ENCODE measurements around the gene RICTOR.

RICTOR gene

DNA sequence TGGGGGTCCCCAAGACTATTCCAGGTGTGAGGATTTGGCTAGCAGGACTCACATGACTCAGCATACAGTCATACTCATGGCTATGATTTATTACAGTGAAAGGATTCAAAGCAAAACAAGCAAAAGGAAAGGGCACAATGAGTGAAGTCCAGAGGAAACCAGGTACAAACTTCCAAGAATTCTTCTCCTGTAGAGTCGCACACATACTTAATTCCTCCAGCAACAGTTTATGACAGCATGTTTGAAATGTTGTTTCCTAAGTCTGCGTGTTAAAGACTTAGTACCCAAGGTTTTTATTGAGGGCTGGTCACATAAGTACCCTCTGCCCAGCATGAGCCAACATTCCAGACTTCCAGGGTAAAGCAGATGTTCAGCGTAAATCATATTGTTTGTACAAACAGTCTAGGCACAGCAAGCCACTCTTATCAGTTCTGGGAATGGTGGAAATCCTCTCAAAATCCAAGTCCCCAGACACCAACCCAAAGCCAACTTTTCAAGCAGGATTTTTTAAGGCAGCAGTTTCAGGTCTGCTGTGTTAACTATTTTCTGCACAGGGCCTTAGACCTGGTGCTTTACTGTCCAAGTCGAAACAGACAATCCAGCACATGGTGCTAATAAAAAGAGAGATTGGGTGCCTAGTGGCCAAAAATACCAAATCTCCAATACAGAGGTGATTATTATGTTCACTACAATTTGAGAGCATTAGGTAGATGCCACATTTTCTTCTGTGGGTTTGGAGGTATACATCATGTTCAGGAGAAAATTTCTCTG is 18.6 kb upstream of the RICTOR start:
- DNase-seq = no peak

DNA sequence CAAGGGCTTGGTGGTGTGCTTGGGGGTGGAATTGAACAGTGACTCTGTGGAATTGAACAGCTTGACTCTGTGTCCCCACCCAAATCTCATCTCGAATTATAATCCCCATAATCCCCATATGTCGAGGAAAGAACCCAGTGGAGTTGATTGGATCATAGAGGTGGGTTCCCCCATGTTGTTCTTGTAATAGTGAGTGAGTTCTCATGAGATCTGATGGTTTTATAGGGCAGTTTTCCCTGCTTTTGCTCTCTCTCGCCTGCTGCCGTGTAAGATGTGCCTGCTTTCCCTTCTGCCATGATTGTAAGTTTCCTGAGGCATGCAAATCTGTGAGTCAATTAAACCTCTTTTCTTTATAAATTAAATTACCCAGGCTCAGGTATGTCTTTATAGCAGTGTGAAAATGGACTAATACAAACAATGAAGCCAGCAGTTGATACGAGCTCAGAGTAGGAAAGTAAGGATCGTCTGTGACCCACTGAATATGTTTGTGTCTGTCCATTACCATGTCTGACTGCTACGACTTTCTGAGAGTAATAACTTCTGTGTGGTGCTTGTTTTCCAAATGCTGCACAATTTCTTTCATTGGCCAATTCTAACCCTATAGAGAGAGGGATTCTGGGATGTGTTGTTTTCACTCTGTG is 17.9 kb upstream of the RICTOR start:
- no peak for DNase-seq

GRCh38 chr5:39083968-39084367 is 9.8 kb upstream of the RICTOR start:
- no peak for DNase-seq

- no peak for DNase-seq
Observed at GRCh38 chr5:39082995-39083394, 8.8 kb upstream of the RICTOR start.

DNA sequence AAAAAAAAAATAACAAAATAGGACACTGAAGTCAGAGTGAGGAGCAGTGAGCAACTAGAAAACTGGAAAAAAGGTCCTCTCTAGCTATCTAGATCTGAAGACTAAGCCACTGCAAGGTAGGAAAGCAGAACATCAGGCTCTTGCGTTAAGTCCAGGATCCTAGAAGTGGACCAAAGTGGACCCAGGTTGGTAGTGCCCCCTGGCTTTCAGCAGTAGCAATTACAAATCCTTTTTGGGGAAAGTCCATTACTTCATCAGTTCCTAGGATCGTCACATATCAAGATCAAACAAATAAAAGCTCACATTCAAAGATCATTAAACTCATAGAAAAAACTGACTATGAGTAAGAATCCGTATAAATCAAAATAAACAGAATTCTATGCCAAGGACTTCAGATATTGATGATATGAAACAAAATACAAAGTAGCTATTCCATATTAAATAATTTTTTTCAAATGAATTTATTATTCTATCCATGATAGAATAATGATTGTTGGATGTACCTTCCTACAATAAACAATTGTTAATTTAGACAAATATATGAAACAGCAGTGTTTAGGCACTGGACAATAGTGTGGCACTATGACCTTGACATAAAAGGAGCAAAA is 6.5 kb upstream of the RICTOR start:
- peak; percentile 38 for DNase-seq

DNA sequence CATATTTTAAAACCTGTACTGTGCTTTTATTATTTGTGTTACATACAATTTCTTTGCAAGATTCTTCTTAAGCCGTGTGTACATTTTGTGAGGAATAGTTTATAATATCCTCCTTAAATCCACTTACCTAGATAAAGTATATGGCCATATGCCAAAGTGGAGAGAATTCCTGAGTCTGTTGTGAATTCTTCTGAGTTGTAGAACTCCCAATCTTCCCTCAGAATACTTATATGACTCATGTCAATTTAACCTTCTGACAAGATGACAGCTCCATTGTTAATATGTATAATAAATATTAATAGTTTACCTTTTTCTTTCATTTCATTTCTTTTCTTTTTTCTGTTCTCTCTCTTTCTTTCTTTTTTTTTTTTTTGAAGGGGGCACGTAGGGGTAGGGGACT is 6.0 kb upstream of the RICTOR start:
- DNase-seq = no peak

GRCh38 chr5:39079147-39079546 is 4.9 kb upstream of the RICTOR start:
- no peak for DNase-seq

DNA sequence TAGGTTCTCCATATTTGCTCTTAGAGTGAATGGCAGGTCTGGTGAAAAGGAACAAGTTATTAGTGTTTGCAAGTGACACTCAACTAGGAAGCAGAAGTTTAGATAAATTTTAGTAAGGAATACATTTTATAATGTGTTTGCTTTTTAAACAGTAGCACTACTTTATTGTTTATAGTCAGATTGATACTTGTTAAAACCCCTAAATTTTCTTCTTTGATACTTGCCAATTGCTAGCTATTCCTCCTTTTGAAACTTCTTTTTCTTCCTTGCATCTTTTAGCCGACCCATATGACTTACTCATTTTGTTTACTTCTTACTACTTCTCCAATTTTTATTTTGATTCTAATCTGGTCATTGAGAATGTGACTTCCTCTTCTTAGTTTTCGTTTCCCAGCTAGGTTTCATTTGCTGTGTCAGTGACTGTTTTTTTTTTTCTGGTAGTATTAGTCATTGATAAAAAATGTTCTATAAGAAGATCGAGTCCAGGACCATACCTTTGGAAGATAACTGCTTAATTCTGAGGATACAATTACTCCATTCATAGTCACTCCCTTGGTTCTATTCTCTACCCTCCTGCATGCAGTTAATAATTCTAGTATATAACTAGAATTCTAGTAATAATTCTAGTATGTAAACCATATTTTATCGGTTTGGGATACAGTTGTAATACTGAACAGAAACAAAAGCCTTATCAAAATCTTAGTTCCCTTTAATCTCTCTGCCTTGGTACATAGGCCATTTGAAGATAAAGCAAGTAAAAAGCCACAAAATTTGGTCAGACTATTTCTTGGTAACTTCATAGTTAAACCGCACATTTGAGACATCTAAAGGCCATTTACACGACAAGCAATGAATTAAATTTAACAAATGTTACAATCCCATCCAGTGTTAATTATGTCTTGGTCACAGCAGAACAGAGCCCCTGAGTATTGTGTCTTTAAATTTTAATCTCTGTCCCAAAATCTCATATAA is 2.8 kb upstream of the RICTOR start:
- DNase-seq = no peak

DNA sequence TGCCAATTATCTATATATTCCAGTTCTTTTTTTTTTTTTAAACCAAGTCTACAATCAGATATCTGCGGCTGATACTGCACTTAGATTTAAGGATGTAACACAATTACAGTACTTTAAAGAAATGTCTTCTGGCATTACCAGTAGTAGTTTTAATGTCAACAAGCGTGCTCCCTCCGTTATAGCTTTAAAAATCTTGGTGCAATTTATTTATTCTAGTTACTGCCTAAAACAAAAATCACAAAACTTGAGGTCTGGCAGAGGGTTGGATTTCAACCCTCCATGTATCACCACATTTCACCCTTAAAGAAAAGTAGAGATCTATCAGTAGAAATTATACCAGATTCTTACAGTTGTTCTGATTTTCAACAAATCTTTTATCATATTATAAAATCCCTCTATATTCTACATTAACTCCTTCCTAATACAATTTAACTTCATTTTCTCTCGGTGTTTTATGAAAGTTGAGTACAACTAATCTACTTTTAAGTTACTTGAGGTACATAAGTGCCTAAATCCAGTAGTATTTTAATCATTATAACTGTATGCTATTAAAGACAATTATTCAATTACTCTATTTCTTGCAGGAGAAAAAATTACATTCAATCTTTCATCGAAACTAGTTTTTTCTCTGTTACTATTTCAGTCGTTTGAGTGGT is 2.0 kb upstream of the RICTOR start:
- DNase-seq = no peak

- DNase-seq = no peak
Observed at GRCh38 chr5:39073767-39074016, 507 bp downstream of the RICTOR start.

GRCh38 chr5:39072925-39073766 is 1.1 kb downstream of the RICTOR start:
- DNase-seq = peak; percentile 58

DNA sequence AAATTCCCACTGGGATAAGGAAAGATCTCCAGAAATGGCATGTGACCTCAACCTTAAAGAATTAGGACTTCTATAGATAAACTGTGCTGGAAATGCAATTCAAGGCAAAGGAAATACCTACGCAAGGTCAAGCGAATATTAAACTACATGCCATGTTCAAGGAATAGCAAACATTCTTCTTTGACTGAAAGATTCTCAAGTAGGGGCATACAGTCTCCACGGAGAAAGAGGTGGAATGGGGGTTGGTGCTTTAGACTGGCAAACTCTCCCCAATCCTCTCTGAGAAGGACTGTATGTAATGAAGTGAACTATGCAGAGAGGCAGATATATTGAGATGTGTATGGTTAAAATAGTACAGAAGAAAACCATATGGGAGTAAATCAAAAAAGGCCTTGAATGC is 6.1 kb downstream of the RICTOR start:
- DNase-seq = no peak

- no peak for DNase-seq
Observed at GRCh38 chr5:39064450-39064849, 9.7 kb downstream of the RICTOR start.

GRCh38 chr5:39063037-39063436 is 11.2 kb downstream of the RICTOR start:
- no peak for DNase-seq

DNA sequence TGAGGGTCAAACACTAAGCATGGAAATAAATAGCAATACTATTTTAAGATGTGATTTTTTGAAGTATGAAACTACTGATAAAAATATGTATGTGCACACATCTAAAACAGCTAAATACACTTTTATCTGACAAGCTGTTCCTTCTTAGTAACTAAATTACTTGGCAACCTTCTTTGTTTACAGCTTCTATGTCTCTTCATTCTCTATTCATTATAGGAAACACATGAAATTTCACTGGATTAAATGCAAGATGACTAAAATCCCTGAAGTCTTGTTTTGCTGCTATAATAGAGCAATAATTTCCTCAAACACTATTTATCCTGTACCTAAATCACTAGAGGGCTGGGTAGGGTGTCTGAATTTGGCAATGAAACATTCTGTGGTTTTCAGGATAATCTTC is 11.7 kb downstream of the RICTOR start:
- no peak for DNase-seq

GRCh38 chr5:39062104-39062503 is 12.1 kb downstream of the RICTOR start:
- no peak for DNase-seq

DNA sequence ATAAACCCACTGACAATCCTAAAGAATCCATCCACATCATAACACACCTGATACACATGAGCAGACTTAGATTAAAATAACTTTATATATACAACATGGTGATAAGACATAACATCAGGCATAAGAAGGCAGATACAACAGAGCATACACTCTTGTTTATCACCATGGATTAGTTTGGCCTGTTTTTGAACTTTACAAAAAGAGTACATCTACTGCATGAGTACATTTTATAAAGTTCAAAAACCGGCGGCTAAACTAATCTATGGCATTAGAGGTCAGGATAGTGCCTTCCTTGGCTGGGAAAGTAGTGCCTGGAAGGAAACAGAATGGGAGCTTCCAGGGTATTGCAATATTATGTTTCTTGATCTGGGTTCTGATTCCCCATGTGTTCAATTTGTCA is 15.1 kb downstream of the RICTOR start:
- DNase-seq = no peak

GRCh38 chr5:39058178-39058921 is 15.8 kb downstream of the RICTOR start:
- DNase-seq = no peak

DNA sequence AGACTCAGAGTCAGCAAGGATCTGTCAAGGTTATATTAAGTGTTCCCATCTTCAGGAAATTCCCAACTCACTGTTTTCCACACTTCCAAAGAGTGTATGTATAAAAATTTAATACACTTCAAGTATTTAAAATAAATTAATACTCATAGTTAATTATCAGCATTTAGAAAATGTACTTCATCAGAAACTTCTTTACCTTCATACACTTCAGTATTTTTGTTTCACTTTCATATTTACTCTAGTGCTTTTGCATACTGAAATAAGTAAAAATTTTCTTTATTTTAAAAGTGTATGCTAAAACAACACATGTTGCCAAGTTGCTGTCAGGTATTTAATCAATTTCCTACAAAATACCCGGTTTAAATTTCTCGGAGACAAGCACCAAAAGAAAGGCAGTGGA is 16.5 kb downstream of the RICTOR start:
- no peak for DNase-seq

DNA sequence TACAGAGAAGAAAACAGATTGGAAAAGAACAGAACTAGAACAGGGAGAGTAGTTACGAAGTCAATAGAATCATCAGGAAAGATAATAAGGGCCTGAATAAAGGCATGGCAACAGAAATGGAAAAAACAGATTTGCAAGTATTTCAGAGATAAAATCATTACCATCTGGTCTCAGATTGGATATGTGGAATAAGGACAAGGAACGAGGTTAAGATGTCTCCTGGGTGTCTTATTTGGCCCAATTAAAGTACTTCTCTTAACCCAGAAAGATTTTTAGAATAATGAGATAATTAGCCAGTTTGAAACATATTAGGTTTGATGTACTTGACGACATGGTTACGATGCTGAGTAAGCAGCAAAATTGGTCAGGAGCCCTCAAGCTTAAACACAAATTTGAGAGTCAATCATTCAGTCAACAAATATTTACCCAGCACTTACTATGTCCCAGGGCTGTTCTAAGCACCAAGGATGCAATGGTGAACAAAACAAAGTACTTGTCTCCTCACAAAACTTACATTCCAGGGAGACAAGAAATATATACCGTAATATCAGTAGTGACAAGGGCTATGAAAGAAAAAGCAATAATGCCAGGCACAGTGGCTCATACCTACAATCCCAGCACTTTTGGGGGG is 18.3 kb downstream of the RICTOR start:
- peak; percentile 30 for DNase-seq

Data from NCI-H774 (cell line).